NB4 (cell line): ENCODE data around the gene AQP4.

Source experiments
- CTCF ChIP-seq: IDR thresholded peaks from one replicate; pipeline ENCODE4 v1.5.1; 2012; ENCODE audit warnings: low read depth, low read length
- POLR2A ChIP-seq: IDR thresholded peaks from 2 replicates; pipeline ENCODE4 v1.6.1; 2011; ENCODE audit warnings: mild to moderate bottlenecking; ENCODE audit not compliant: insufficient read length; ENCODE audit errors: extremely low read depth

- no peak for TF ChIP-seq POLR2A
- no peak for TF ChIP-seq CTCF
These were observed 46.3 kb upstream of the AQP4 start for GRCh38 chr18:26911840-26912239.
